ENCODE data around the gene DLL1.

DLL1 gene

GRCh38 chr6:170291271-170292110, 613 bp upstream of the DLL1 start:
- TF ChIP-seq CTCF (IDR thresholded peaks at IDR 0.05; ENCODE audit: low read depth, low read length), result no peak
- no peak for DNase-seq (ENCODE audit: low read depth, low spot score)
- in situ Hi-C loops (cut with HindIII; ENCODE audit: low sequenced_read_pairs), result no loop called here
- peak overlapping the region; percentile 23 for H3K4me3 ChIP-seq (ENCODE audit: low read depth, low read length)

- DNase-seq (ENCODE audit: low read depth, low spot score), result no peak
- in situ Hi-C loops (cut with HindIII; ENCODE audit: low sequenced_read_pairs), result no loop called here
- TF ChIP-seq CTCF (IDR thresholded peaks at IDR 0.05; ENCODE audit: low read depth, low read length), result no peak
- peak overlapping the region; percentile 57 for H3K4me3 ChIP-seq (ENCODE audit: low read depth, low read length)
Measured at GRCh38 chr6:170289951-170290295, 955 bp downstream of the DLL1 start.

- TF ChIP-seq CTCF (IDR thresholded peaks at IDR 0.05; ENCODE audit: low read depth, low read length), result no peak
Measured at GRCh38 chr6:170289180-170289931, 1.5 kb downstream of the DLL1 start.

GRCh38 chr6:170288852-170289179, 2.1 kb downstream of the DLL1 start:
- in situ Hi-C loops (cut with HindIII; ENCODE audit: low sequenced_read_pairs), result no loop called here
- no peak overlapping the region for H3K4me3 ChIP-seq (ENCODE audit: low read depth, low read length)

More at GRCh38 chr6:170289180-170289931, 1.5 kb downstream of the DLL1 start:
- in situ Hi-C loops (cut with HindIII; ENCODE audit: low sequenced_read_pairs), result no loop called here
- peak overlapping the region; percentile 12 for H3K4me3 ChIP-seq (ENCODE audit: low read depth, low read length)
- DNase-seq (ENCODE audit: low read depth, low spot score), result no peak

GRCh38 chr6:170288091-170288631, 2.7 kb downstream of the DLL1 start:
- no peak overlapping the region for H3K4me3 ChIP-seq (ENCODE audit: low read depth, low read length)
- DNase-seq (ENCODE audit: low read depth, low spot score), result no peak
- no peak for TF ChIP-seq CTCF (IDR thresholded peaks at IDR 0.05; ENCODE audit: low read depth, low read length)
- in situ Hi-C loops (cut with HindIII; ENCODE audit: low sequenced_read_pairs), result no loop called here

More at GRCh38 chr6:170288852-170289179, 2.1 kb downstream of the DLL1 start:
- no peak for DNase-seq (ENCODE audit: low read depth, low spot score)
- TF ChIP-seq CTCF (IDR thresholded peaks at IDR 0.05; ENCODE audit: low read depth, low read length), result no peak

GRCh38 chr6:170287371-170287876, 3.5 kb downstream of the DLL1 start:
- H3K4me3 ChIP-seq (ENCODE audit: low read depth, low read length), result no peak overlapping the region
- no peak for DNase-seq (ENCODE audit: low read depth, low spot score)
- in situ Hi-C loops (cut with HindIII; ENCODE audit: low sequenced_read_pairs), result no loop called here
- TF ChIP-seq CTCF (IDR thresholded peaks at IDR 0.05; ENCODE audit: low read depth, low read length), result no peak
